Adipose tissue (tissue), 3 donors: ENCODE results near the gene ZNF511. TPM values are rescaled to one million over a fixed set of nuclear protein-coding genes. Genes with fewer than 3 reads are reported as not detected.

ENCODE experiments used
- H3K27ac ChIP-seq: one replicate; pipeline ENCODE4 v1.5.1; 2013; ENCODE audit warnings: low read depth, low read length
- WGBS, 3 donors: extraction: QIAGEN DNeasy Blood & Tissue Kit; methylation state at CpG; one replicate each; pipeline ENCODE4 v1.1.7; 2013; 5-methylcytosine and 5-hydroxymethylcytosine counted together
- polyA plus RNA-seq, 3 donors: library from polyadenylated mRNA; stranded (reverse); fragments of 200-250 nt; gene quantifications; one replicate each; pipeline ENCODE4 v1.2.3, GENCODE V29; 2013
- donor health status: healthy with polysubstance abuse.
- donor health status: Bipolar disorder and iron deficiency.
- donor health status: healthy.

The ZNF511 gene
- polyA plus RNA-seq, 3 donors, result 19.8 to 43.9 (median 29.7) TPM

- H3K27ac ChIP-seq, result no peak overlapping the region
- 22 to 32% (median 25%) methylated on average over 26 to 28 of the region's 28 CpGs for WGBS, 3 donors
Measured at GRCh38 chr10:133326745-133327650, 18.3 kb downstream of the ZNF511 start.

DNA sequence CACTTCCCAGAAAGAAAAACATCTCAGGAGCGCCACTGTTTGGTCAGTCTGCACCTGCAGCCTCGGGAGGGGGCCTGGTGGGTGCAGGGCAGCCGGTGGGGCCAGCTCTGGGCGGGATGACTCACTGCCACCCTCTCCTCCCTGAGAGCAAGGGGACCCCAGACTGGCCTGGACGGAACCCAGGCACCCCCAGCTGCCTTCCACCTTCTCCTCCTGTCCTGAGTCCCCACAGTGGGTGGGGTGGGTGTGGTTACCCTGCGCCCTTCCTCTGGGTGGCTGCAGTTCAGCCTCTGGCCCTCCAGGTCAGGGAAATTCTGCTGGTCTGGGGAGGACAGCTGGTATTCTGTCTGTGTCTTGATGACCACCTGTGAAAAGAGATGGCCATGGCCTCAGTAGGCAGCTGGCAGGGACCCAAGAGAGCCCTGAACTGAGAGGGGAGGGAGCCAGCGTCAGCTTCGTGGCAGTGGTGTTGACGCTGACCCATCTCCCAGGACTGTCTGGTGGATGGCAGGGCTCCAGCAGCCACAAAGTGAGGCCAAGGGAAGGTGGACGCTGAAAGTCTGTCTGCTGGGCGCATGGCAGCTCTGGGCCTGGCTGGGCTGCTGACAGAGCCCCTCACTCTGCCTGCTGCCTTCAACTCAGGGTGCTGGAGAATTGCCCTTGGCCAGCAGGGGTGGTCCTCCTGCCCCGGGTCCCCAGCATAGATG, 19.1 kb downstream of the ZNF511 start:
- WGBS, 3 donors, result 35 to 50% (median 41%) methylated on average over 11 to 12 of the region's 12 CpGs
- H3K27ac ChIP-seq, result no peak overlapping the region

DNA sequence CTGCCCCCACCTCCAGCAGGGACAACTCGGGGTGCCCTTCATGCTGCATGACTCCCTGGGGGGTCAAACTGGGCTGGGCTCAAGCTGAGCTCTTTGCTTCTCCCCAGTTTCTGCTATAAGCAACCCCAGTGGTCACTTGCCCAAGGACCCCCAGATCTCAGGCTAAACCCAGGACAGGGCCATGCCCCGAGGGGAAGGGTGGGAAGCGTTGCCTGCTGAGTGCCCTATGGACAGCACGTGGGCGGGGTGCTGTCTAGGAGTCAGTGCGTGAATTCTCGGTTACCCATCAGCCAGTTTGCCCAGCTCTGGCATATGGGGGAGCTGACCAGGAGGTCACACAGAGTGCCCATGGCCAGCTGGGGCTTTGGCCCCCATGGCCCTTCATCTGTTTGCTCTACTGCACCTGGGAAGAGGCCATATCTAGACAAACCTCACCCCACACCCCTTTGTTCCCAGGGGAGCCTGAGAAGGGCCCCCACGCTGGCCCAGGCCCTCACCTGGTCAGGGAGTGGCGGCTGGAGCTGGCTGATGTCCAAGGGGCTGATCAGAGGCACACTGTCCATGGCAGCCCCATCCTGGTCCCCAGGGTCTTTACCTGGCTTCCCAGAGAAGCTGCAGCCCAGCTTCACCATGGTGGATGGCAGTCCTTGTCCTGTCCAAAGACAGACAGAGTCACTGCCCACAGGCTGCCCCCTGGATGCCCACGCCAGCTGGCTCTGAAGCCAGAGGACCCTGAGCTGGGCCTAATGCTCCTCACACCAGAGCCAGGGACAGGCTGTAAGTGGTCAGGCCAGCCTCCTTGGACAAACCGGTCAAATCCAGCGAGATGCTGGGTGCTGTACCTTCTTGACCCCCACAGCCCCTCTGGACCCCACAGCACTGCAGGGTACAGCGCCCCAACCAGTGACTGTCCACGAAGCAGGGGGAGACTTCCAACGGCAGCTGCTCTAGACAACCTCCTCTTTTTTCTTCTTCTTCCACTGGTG, 19.9 kb downstream of the ZNF511 start:
- no peak overlapping the region for H3K27ac ChIP-seq
- 71 to 84% (median 80%) methylated on average over 15 of the region's 15 CpGs for WGBS, 3 donors

- H3K27ac ChIP-seq, result no peak overlapping the region
- WGBS, 3 donors, result 9% methylated on average over 37 of the region's 37 CpGs
Measured at GRCh38 chr10:133329491-133330202, 20.9 kb downstream of the ZNF511 start.

DNA sequence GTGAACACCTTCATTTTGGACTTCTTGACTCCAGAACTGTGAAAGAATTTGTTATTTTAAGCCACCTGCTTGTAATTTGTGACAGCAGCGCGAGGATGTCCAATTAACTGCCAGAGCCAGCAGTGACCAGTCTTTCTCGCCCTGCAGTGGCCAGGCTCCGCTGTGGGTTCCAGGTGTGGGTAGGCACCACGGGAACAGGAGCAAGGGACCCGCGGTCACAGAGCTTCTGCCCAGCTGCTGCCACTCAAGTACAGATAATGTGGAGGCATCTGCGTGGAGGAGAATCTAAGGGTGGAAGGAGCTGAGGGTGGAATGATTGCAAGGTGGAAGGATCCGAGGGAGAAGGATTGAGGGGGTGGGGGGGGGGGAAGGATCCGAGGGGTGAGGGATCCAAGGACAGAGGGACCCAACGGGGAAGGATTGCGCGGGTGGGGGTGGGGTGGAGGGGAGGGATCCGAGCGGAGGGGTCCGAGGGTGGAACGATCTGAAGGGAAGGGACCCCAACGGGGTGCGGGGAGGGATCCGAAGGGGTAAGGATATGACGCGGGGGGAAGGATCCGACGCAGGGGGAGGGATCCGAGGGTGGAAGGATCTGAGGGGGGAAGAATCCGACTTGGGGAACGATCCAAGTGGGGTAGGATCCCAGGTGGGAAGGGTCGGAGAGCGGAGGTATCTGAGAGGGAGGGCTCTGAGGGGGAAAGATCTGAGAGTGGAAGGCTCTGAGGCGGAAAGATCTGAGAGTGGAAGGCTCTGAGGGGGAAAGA, 24.4 kb downstream of the ZNF511 start:
- 73 to 87% (median 83%) methylated on average over 30 of the region's 30 CpGs for WGBS, 3 donors
- no peak overlapping the region for H3K27ac ChIP-seq

- WGBS, 3 donors, result 14 to 17% (median 15%) methylated on average over 36 to 49 of the region's 51 CpGs
- H3K27ac ChIP-seq, result no peak overlapping the region
Measured at GRCh38 chr10:133334503-133335245, 26.0 kb downstream of the ZNF511 start.

GRCh38 chr10:133335246-133336117, 26.8 kb downstream of the ZNF511 start:
- H3K27ac ChIP-seq, result no peak overlapping the region
- WGBS, 3 donors, result 2 to 3% (median 2%) methylated on average over 48 to 75 of the region's 75 CpGs

GRCh38 chr10:133336118-133336576, 27.4 kb downstream of the ZNF511 start:
- WGBS, 3 donors, result 6 to 8% (median 8%) methylated on average over 29 to 41 of the region's 41 CpGs
- H3K27ac ChIP-seq, result no peak overlapping the region

DNA sequence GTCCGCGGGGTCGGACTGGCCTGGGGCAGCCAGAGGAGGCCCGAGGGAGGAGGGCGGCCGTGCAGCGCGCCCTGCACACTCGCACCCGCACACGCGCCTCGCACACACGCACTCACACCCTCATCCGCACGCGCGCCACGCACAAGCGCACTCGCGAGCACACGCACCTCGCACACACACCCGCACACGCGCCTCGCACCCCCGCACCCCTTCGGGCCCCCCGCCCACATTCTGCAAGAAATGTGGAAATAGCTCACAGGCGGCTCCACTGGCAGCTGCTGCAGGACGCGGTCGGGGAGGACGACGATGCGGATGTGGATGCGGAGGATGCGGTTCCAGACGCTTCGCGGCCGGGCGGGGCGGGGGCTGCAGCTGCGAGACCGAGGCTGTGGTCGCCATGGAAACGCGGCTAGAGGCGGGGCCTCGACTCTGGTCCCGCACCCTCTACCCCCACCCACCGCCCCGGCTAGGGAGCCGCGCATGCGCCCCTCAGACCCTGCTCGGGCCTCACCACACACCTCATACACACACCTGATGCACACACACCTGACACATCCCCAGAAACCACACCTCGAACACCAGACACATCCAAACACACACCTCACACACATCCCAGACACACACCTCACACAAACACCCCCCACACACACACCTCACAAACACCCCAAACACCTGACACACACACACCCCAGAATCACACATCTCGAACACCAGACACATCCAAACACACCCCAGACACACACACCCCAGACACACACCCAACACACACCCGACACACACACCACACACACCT, 28.1 kb downstream of the ZNF511 start, which contains the start of gene CALY:
TSS of gene CALY (minus strand) at position 320 of the 793 bp plus-strand sequence. CDS start 7,907 bp downstream, outside the sequence.
- 11 to 16% (median 13%) methylated on average over 47 to 63 of the region's 63 CpGs for WGBS, 3 donors
- no peak within 1 kb of the TSS for H3K27ac ChIP-seq

- no peak overlapping the region for H3K27ac ChIP-seq
- 72 to 91% (median 82%) methylated on average over 3 of the region's 3 CpGs for WGBS, 3 donors
Measured at GRCh38 chr10:133337370-133337725, 28.6 kb downstream of the ZNF511 start.

DNA sequence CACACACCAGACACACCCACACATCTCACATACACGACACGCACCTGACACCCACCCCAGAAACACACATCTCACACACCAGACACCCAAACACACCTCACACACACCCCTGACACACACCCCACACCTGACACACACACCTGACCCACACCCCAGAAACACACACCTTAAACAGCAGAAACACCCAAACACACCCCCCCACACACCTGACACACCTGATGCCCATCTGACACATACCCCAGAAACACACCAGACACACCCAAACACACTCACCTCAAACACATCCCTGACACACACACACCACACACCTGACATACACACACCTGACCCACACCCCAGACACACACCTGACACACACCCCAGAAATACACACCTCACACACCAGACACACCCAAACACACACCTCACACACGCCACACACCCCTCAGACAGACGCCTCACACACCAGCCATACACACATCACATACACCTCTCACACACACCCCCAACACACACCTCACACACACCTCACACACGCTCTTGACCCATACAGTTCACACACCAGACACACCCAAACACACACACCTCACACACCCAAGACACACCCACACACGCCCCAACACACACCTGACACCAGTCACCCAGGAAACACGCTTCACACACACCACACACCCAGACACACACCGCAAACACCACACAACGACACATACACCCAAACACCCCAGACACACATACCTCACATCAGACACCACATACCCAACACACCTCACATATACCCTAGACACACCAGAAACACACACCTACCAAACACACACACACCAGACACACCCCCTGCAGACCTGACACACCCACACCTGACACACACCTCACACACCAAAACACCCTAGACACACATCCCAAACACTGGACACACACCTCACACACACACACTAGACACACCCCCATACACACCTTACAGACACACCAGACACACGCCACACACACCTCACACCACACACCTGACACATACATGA, 29.7 kb downstream of the ZNF511 start:
- 85 to 90% (median 90%) methylated on average over 10 of the region's 10 CpGs for WGBS, 3 donors
- H3K27ac ChIP-seq, result no peak overlapping the region

- H3K27ac ChIP-seq, result no peak overlapping the region
- WGBS, 3 donors, result 90 to 91% (median 90%) methylated on average over 13 of the region's 13 CpGs
Measured at GRCh38 chr10:133339708-133340380, 31.1 kb downstream of the ZNF511 start.

GRCh38 chr10:133341983-133342382, 33.3 kb downstream of the ZNF511 start:
- no peak overlapping the region for H3K27ac ChIP-seq
- 82 to 87% (median 83%) methylated on average over 4 of the region's 4 CpGs for WGBS, 3 donors
